Gastrocnemius medialis (tissue), 4 donors: ENCODE measurements around the gene HNRNPR. TPM values are rescaled to one million over a fixed set of nuclear protein-coding genes. Genes with fewer than 3 reads are reported as not detected.

Experiments
- ATAC-seq, 2 donors: fragments of 150-250 bp; one replicate each; pipeline ENCODE4 v1.9.1; 2016
- DNase-seq, 2 donors: peaks; one replicate each; pipeline ENCODE4 v3.0.0-alpha.2; 2019
- H3K27ac ChIP-seq, 4 donors: fragments of 200-600 bp; sonication (generic); 1 replicate in 1 of 4; 2 replicates in 3 of 4; pipeline ENCODE4 v1.5.1; 2016 to 2018; ENCODE audit warnings: mild to moderate bottlenecking in 2 of 4, moderate library complexity in 1 of 4
- H3K27me3 ChIP-seq, 3 donors: fragments of 200-600 bp; sonication (generic) in 2 of 3; 1 replicate in 1 of 3; 2 replicates in 2 of 3; pipeline versions ENCODE4 v1.5.1 to v1.6.0; 2016 to 2019; ENCODE audit warnings: mild to moderate bottlenecking in 1 of 3, moderate library complexity in 1 of 3
- H3K36me3 ChIP-seq, 2 donors: fragments of 200-600 bp; sonication (generic) in 1 of 2; one replicate each; pipeline ENCODE4 v1.5.1; 2017 to 2018
- H3K4me1 ChIP-seq, 2 donors: fragments of 200-600 bp; sonication (generic) in 1 of 2; one replicate each; pipeline ENCODE4 v1.5.1; 2016 to 2017; ENCODE audit warnings: mild to moderate bottlenecking in 2 of 2
- H3K4me3 ChIP-seq, 4 donors: fragments of 200-600 bp; sonication (generic) in 3 of 4; 1 replicate in 1 of 4; 2 replicates in 3 of 4; pipeline ENCODE4 v1.5.1; 2016 to 2019; ENCODE audit warnings: mild to moderate bottlenecking in 2 of 4
- H3K9me3 ChIP-seq, 3 donors: fragments of 200-600 bp; sonication (generic) in 2 of 3; 1 replicate in 1 of 3; 2 replicates in 2 of 3; pipeline ENCODE4 v1.5.1; 2016 to 2019
- POLR2A ChIP-seq, 2 donors: fragments of 450-650 bp; IDR thresholded peaks; one replicate each; pipeline ENCODE4 v1.6.1; 2017; ENCODE audit warnings: antibody characterized with exemption in 2 of 2, mild to moderate bottlenecking in 2 of 2, moderate library complexity in 2 of 2
- in situ Hi-C, 4 donors: fragments of 200-750 bp; cut with MboI; loops; one replicate each; pipeline versions ENCODE4 v1.15.0 to v1.8.0; 2017; ENCODE audit warnings: low sequenced_read_pairs in 4 of 4
- intact Hi-C: fragments of 100-400 bp; cut with DNase I; formaldehyde crosslinking; loops from one replicate; pipeline ENCODE4 v1.15.1; 2023; ENCODE audit warnings: low total_unique reads
- total RNA-seq, 4 donors: library from RNA; depleted of rRNA; stranded (reverse); fragments of >200 nt; gene quantifications; one replicate each; pipeline versions ENCODE4 v1.1.0 to v1.2.3, GENCODE V29; 2016
- TF ChIP-seq, protein P1 (sequence below), 5 experiments: fragments of 450-650 bp in 3 of 5; fragments of 200-600 bp in 2 of 5; sonication (generic) in 2 of 5; IDR thresholded peaks in 4 of 5; conservative IDR thresholded peaks in 1 of 5; 1 replicate in 4 of 5; 2 replicates in 1 of 5; pipeline ENCODE4 v1.5.1; 2016 to 2019; ENCODE audit warnings: antibody characterized with exemption in 5 of 5, mild to moderate bottlenecking in 3 of 5, moderate library complexity in 3 of 5

The HNRNPR gene
- total RNA-seq, 4 donors from 2014 or later = 36.5 to 56.3 (median 44.5) TPM

DNA sequence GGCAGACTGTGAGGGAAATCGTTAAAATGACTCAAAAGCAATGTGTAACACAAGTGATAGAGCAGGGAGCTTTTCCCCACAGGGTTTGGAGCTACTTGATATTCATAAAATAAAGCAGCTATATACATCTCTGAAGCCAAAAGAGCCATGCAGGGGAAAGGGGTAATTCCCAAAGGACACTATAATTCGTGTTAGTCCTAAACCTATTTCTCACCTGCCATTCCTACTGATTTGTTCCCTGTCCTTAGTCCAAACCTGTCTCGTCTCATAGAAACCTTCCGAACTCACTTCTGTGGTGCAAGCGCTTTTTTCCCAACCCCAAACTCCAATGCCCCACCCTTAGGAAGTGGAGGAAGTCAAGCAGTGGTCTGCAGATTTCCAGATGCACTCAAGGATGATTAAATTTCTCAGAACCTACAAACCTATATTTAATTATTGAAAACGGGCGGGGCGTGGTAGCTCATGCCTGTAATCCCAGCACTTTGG is 946 bp upstream of the HNRNPR start:
- no peak for ATAC-seq
- peaks cover 31 to 33% of the 10 kb centered on the region in 2 donors for H3K4me1 ChIP-seq
- H3K4me3 ChIP-seq = peak overlapping the region; percentile 67 to 86 (median 76)
- in situ Hi-C loops = loop anchor here in 1 of 4 donors (10.0 kb wide), 1 partner anchor 60 kb away; no protein-coding TSS in a partner anchor
- no peaks in the 10 kb centered on the region for H3K27me3 ChIP-seq
- H3K9me3 ChIP-seq = no peaks in the 10 kb centered on the region
- intact Hi-C loops = loop anchor here (1.0 to 10.0 kb wide), 4 partner anchors 23 to 346 kb away; partner anchors contain the start of genes ASAP3, ID3 and RPL11
- no peak for DNase-seq
- peak overlapping the region; percentile 88 to 96 (median 95) for H3K27ac ChIP-seq
- no peak for TF ChIP-seq POLR2A (IDR thresholded peaks at IDR 0.05)
- TF ChIP-seq, protein P1, sequence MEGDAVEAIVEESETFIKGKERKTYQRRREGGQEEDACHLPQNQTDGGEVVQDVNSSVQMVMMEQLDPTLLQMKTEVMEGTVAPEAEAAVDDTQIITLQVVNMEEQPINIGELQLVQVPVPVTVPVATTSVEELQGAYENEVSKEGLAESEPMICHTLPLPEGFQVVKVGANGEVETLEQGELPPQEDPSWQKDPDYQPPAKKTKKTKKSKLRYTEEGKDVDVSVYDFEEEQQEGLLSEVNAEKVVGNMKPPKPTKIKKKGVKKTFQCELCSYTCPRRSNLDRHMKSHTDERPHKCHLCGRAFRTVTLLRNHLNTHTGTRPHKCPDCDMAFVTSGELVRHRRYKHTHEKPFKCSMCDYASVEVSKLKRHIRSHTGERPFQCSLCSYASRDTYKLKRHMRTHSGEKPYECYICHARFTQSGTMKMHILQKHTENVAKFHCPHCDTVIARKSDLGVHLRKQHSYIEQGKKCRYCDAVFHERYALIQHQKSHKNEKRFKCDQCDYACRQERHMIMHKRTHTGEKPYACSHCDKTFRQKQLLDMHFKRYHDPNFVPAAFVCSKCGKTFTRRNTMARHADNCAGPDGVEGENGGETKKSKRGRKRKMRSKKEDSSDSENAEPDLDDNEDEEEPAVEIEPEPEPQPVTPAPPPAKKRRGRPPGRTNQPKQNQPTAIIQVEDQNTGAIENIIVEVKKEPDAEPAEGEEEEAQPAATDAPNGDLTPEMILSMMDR (IDR thresholded peaks at IDR 0.05 in 4 of 5, conservative IDR thresholded peaks at IDR 0.05 in 1 of 5) = no peak
- no peaks in the 10 kb centered on the region for H3K36me3 ChIP-seq

DNA sequence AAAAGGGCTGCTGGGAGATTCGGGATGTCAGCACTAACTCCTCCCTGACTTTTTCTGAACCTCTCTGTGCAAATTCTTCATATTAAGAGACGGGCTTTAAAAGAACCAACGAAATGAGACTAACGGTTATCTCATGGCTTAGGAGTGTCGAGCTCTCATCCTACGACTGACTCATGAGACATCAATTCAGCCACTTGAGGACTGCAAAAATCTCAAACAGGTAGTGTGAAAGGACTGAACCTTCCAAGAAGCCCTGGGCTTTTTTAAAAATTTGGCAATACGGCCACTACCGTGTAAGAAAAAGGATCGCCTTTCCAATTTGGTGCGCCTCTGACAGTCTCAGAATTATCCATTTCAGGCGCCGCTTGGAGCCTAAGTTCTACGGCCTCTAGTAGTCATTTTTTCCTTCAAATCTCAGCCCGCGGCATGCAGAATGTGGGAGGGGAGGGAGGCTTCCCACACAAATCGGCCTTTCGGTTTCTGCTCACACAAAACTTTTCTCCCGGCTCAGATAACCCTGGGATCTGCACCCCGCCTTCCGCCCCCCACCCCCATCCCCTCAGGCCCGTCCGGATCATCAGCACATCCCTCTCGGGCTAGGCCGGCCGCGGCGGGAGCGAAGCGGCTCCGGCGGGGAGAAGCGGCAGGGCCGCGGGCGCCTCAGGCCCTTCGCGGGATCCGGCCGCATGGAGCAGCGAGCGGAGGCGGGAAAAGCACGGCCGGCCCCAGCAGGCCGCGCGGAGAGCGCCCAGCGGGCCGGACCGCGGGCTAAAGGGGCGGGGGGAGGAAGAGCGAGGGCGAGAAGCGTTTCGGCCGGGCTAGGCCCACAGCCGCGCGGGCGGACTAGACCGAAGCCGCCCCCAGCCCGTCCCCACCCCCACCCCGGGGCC is 618 bp downstream of the HNRNPR start:
- intact Hi-C loops (loop anchor here (1.0 to 10.0 kb wide), 5 partner anchors 25 to 348 kb away; partner anchors contain the start of genes ASAP3, ID3 and RPL11), in situ Hi-C loops (loop anchor here in 1 of 4 donors (10.0 kb wide), 1 partner anchor 61 kb away; no protein-coding TSS in a partner anchor)
- H3K27me3 ChIP-seq = no peaks in the 10 kb centered on the region
- peaks cover 46% of the 10 kb centered on the region in 2 donors for H3K4me1 ChIP-seq
- ATAC-seq (peak; percentile 48 to 60), DNase-seq (no peak)
- peak overlapping the region; percentile 67 to 86 (median 76) for H3K4me3 ChIP-seq
- TF ChIP-seq POLR2A (IDR thresholded peaks at IDR 0.05) = no peak
- TF ChIP-seq, protein P1 (IDR thresholded peaks at IDR 0.05 in 4 of 5, conservative IDR thresholded peaks at IDR 0.05 in 1 of 5) = no peak
- peak overlapping the region; percentile 88 to 96 (median 95) for H3K27ac ChIP-seq
- H3K36me3 ChIP-seq = no peaks in the 10 kb centered on the region
- no peaks in the 10 kb centered on the region for H3K9me3 ChIP-seq

DNA sequence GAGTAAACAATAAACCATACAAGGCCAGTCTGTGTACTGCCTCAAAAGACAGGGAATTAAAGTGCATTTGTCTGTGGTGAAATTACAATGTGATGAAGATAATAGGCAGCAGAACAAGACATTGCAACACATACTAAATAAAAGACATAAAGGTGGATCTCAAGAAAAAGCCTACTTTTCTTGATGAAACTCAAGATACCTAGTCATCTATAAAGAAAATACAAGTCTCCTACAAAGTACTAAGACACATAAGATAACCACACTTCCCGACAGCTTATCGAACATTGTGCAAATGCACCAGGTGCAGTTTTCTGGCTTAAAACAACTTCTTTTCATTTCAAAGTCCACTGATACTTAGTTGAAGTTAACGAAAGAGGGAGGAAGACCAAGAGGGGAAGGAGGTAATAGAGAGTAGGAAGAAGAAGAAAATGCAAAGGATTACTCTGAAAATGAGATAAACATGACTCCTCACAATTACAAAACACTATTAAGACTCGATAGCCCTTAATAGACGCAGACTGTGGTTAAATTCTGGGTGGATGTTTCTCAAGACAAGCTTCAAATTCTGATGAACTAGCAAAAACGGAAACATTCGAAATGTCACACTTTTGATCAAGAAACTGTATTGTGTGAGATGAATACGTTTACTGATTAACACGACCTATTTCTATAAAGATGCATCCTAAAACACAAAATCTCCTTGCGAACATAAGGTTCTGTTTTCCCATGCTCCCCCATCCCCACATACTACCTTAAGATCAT is 2.0 kb downstream of the HNRNPR start:
- intact Hi-C loops = loop anchor here (5.0 to 10.0 kb wide), 2 partner anchors 140 to 213 kb away; partner anchors contain the start of genes ASAP3 and ID3
- Histone ChIP-seq H3K27me3 (no peaks in the 10 kb centered on the region), H3K4me3 (peak overlapping the region; percentile 67 to 86 (median 76)), H3K36me3 (peaks cover 0 to 6% of the 10 kb centered on the region in 2 donors), H3K4me1 (peaks cover 49 to 58% of the 10 kb centered on the region in 2 donors), H3K9me3 (no peaks in the 10 kb centered on the region), H3K27ac (peak overlapping the region in 1 of 4 donors; percentile 6)
- TF ChIP-seq, protein P1 (IDR thresholded peaks at IDR 0.05 in 4 of 5, conservative IDR thresholded peaks at IDR 0.05 in 1 of 5) = no peak
- no peak for TF ChIP-seq POLR2A (IDR thresholded peaks at IDR 0.05)
- ATAC-seq (no peak), DNase-seq (no peak)
- in situ Hi-C loops = loop anchor here in 1 of 4 donors (10.0 kb wide), 1 partner anchor 63 kb away; no protein-coding TSS in a partner anchor

DNA sequence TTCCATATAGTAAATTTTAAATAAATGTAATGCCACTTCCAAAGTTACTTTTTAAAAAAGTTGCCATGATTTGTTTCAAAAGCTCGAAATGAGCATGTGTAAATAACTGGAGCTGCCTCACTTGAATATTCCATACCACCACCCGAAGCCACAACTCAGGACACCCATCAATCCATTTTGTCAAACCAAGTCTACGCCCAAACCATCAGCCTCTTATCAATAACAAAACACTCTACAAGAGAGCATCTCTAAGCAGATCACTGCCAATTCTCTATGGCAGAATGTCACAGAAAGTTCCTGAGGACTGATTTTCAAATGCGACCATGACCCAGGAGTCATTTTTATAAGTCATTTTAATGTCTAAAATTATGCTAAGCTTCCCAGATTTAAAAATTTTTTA is 4.5 kb downstream of the HNRNPR start:
- H3K4me1 ChIP-seq = peaks cover 49 to 58% of the 10 kb centered on the region in 2 donors
- TF ChIP-seq, protein P1 (IDR thresholded peaks at IDR 0.05 in 4 of 5, conservative IDR thresholded peaks at IDR 0.05 in 1 of 5) = no peak
- TF ChIP-seq POLR2A (IDR thresholded peaks at IDR 0.05) = no peak
- H3K4me3 ChIP-seq = no peak overlapping the region
- ATAC-seq (no peak), DNase-seq (no peak)
- intact Hi-C loops (loop anchor here (5.0 to 10.0 kb wide), 2 partner anchors 143 to 215 kb away; partner anchors contain the start of genes ASAP3 and ID3), in situ Hi-C loops (loop anchor here in 2 of 4 donors (10.0 kb wide), 1 partner anchor 65 kb away; no protein-coding TSS in a partner anchor)
- peaks cover 2 to 21% of the 10 kb centered on the region in 2 donors for H3K36me3 ChIP-seq
- H3K27ac ChIP-seq = no peak overlapping the region
- H3K27me3 ChIP-seq = no peaks in the 10 kb centered on the region
- H3K9me3 ChIP-seq = no peaks in the 10 kb centered on the region
